GM21526 (cell line): Measurements from ENCODE around the gene ERVH48-1.
"Not testable (repeated sequence)": the region's sequence is repeated elsewhere in the genome, so short reads cannot be mapped to it uniquely, and the experiment has no call there.

Experiments
- ATAC-seq: cut with Tn5 transposase; IDR thresholded peaks from one replicate; pipeline ENCODE4 v1.9.1; 2021; ENCODE audit warnings: moderate library complexity; ENCODE audit not compliant: unreplicated experiment, low FRiP score

Gene ERVH48-1

GRCh38 chr21:42925114-42925926 is at the start of gene ERVH48-1:
TSS of gene ERVH48-1 (minus strand) at chr21:42925630. CDS start at chr21:42919006, 6,624 bp downstream.
- ATAC-seq = no peak

GRCh38 chr21:42973991-42974831 is 48.8 kb upstream of the ERVH48-1 start, which contains the start of gene PKNOX1:
TSS of gene PKNOX1 (plus strand) at chr21:42974562. CDS start at chr21:43004382, 29,820 bp downstream.
- peak; percentile 79 for ATAC-seq

DNA sequence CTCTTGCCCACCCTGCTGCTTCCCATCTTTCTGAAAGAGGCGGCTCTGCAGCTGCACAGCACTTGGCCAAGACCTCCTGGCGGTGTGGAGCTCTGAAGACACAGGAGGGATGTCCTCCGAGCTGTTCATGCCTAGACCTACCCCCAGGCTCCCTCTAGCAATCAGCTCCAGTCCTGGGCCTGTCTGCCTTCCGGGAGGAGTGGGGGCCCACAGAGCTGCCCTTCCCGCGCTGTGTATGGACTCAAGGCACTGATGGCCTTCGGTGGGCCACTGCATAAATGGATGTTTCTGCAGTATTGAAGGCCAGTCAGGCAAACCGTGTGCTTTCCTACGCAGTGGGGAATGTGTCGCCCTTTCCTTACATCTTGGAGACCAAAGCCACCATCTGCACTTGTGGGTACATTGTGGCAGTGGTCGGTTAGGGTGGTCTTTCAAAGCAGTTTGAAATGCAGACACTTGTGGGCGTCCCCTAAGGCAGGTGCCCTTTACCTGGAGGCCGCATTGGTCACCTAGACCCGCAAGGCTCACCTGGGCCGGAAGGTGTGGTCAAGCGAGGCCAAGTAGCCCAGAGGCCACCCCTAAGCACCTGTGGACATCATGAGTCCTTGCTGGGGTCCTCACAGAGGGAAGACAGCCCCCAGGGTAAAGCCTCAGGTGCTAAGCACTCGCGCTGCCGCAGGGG is 48.0 kb upstream of the ERVH48-1 start:
- no peak for ATAC-seq

- ATAC-seq = no peak
Observed at GRCh38 chr21:42971897-42972275, 46.5 kb upstream of the ERVH48-1 start.

DNA sequence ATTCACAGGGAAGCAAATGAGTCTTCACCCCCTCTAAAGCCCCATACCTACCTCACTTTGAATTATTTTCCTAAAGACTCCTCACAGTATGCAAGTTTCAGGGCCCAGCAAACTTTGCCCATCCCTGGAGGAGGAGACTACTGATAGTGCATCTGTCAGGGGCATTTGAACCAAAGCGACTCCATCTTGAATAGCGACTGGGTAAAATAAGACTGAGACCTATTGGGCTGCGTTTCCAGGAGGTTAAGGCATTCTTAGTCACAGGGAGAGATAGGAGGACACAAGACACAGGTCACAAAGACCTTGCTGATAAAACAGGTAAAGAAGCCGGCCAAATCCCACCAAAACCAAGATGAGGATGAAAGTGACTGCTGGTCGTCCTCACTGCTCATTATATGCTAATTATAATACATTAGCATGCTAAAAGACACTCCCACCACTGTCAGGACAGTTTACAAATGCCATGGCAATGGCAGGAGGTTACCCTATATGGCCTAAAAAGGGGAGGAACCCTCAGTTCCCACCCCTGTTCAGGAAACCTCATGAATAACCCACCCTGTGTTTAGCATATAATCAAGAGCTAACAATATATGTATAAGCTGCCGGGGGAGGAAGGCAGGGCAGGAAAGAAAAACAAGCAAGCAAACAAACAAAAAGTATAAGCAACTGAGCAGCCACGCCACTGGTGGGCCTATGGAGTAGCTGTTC is 45.7 kb upstream of the ERVH48-1 start:
- ATAC-seq = no peak

DNA sequence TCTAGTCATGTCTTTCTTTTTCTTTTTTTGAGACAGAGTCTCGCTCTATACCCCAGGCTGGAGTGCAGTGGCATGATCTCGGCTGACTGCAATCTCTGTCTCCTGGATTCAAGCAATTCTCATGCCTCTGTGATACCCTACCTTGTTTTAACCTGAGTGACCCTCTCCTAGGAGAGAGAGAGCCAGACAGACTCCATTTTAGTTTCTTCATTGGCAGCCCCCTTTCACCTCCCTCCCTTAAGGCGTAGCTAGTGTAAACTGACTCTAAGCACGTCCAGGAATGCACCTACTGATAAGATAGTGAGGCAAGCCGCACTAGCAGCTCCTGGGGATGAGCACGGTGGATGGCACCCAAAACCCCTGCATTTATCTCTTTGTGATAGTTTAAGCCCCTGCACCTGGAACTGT is 43.8 kb upstream of the ERVH48-1 start:
- no peak for ATAC-seq

GRCh38 chr21:42967616-42968015 is 42.2 kb upstream of the ERVH48-1 start:
- not testable (repeated sequence) for ATAC-seq

DNA sequence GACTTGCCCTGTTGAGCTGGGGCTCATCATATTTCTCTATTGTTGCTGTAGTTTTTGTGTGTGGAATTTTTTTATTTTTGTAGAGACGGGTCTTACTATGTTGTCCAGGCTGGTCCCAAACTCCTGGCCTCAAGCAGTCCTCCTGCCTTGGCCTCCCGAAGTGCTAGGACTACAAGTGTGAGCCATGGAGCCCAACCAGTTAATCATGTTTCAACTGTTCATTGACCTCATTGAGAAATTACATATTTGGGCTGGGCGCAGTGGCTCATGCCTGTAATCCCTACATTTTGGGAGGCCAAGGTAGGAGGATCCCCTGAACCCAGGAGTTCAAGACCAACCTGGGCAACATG is 39.8 kb upstream of the ERVH48-1 start:
- no peak for ATAC-seq

DNA sequence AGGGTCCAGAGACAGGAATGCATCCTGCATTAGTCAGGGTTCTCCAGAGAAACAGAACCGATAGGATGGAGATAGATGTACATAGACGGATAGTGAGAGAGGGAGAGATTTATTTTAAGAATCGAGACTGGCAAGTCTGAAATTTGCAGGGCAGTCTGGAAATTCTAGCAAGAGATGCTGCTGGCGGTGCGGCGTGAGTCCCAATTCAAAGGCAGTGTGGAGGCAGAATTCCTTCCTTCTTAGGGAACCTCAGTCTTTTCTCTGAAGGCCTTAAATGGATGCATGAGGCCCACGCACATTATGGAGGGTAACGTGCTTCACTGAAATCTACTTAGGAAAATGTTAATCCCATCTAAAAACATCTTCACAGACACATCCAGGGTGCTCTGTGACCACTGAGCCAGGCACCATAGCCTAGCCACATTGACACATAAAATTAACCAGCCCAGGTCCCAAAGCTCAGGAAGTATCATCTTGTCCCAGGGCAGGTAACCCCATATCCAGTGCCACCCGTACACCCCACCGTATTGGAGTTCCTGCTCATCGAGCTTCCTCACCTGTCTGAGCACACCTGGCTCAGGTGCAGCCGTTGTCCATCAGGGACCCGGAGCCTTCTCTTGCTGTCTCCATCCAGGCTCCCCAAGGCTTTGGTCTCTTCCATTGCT is 39.2 kb upstream of the ERVH48-1 start:
- ATAC-seq = no peak

- no peak for ATAC-seq
Observed at GRCh38 chr21:42964086-42964485, 38.7 kb upstream of the ERVH48-1 start.

DNA sequence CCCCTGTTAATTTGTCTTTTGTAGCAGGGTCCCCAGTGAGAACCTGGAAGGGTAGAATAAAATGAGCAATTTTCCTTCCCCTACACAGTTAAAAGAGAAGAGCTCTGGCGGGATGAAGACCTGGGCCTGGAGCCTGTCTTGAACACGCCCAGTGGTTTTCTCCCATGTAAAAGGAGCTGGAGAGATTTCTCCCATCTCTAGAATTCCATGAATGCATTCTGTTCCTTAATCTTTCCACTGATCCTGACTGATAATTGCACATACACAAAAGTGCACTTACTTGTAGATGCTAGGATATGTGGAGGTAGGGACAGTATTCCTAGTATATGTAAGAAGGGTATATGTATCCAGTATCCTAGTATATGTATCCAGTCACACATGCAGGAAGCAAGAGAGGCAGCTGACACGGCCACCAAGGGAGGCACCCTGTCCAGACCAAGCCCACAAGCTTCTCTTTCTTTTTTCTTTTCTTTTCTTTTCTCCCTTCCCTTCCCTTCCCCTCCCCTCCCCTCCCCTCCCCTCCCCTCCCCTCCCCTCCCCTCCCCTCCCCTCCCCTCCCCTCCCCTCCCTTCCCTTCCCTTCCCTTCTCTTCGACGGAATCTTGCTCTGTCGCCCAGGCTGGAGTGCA is 37.1 kb upstream of the ERVH48-1 start:
- ATAC-seq = no peak

DNA sequence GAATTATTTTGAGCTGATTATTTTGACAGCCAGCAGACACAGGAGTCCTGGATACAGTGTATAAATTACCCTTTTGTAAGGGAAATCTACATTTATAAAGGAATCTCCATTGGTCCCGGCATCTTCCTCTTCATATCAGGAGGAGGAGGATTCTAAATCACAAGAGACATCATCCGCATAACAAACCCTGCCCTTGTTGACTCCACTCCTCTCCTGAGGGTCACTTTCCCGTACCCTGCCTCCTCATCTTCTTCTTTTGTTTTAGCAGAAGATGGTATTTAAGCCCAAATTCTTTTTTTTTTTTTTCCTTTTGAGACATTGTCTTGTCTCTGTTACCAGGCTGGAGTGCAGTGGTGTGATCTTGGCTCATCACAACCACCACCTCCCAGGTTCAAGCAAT is 34.3 kb upstream of the ERVH48-1 start:
- ATAC-seq = no peak

DNA sequence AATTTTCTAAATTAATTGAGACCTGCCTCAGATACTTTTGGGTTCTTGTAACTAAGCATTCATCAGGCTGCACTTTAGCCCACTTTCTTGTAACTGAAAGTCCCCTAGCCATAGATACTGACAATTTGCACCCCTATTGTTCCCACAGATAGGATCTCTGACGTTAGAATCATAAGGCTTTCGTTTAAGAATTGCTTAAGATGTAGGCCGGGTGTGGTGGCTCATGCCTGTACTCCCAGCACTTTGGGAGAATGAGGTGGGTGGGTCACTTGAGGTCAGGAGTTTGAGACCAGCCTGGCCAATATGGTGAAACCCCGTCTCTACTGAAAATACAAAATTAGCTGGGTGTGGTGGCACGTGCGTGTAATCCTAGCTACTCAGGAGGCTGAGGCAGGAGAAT is 32.7 kb upstream of the ERVH48-1 start:
- ATAC-seq = not testable (repeated sequence)

GRCh38 chr21:42956824-42957630 is 31.6 kb upstream of the ERVH48-1 start:
- ATAC-seq = no peak

DNA sequence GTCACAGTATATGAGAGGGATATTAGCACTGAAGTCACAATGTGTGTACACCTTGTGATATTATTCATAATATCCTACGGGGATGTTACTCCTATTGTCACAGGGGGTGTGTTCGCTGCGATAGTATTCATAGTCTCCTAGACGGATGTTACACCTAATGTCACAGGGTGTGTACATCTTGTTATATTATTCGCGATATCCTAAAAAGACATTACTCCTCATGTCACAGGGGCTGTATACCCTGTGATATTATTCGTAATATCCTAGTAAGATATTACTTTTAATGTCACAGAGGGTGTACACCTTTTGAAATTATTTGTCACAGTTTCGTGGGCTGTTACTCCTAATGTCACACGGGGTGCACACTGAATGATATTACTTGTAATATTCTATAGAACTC is 25.8 kb upstream of the ERVH48-1 start:
- not testable (repeated sequence) for ATAC-seq

DNA sequence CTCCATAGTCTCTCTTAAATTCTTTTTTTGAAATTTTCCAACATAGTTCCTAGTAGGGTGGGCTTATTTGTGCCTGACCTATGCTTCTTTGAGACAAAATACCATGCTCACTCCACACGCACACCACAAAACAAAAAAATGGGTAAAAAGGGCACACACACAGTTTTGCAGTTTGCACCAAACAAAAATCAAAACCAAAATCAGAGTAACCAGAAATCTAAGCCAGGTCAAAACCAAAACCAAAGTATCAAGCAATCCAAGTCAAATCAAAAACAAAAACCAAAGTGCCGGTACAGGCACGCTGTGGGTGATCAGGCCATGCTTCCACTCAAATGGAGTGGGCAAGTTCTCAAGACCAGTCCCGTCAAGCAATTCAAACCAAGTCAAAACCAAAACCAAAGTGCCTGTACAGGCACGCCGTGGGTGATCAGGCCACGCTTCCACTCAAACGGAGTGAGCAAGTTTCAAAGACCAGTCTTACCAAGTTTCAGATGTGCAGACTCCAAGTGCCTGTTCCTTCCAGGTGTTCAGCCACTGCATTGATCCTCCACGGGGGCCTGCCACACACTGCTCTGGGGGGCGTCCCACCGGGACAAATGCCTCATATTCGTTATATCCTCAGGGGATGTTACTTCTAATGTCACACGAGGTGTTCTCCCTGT is 23.8 kb upstream of the ERVH48-1 start:
- not testable (repeated sequence) for ATAC-seq

DNA sequence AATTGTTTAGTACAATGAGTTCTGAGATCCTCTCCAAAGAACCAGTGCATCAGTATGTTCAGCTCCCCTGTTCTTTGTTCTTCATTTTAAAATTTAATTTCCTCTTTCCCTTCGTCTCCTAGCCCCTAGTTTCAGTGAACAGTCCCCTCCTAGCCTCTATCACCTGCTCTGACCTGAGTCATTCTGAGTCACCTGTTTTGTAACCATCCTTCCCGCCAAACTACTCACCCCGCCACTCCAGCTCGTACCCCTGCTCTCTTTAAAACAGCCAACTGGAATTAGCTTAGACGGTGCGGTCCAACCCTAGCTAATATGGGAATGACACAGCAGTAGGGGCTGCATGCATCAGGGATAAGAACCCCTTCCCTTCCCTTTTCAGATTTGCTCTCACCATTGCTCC is 16.8 kb upstream of the ERVH48-1 start:
- ATAC-seq = no peak

DNA sequence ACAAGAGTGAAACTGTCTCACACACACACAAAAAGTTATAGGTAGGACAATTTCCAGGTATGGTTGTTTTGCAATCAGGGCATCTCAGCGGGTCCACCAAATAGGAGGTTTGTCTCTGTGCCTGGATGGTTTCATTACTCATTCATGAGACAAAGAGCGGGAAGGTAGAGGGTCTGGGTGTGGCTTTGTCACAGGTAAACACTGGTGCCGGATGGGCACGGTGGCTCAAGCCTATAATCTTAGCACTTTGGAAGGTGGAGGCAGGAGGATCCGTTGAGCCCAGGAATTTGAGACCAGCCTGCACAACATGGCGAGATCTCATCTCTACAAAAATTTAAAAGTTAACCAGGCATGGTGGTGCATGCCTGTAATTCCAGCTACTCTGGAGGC is 16.3 kb upstream of the ERVH48-1 start:
- no peak for ATAC-seq
